ENCODE measurements around the gene SEC14L5.
"Not testable (repeated sequence)": the region's sequence is repeated elsewhere in the genome, so short reads cannot be mapped to it uniquely, and the experiment has no call there.

The SEC14L5 gene

DNA sequence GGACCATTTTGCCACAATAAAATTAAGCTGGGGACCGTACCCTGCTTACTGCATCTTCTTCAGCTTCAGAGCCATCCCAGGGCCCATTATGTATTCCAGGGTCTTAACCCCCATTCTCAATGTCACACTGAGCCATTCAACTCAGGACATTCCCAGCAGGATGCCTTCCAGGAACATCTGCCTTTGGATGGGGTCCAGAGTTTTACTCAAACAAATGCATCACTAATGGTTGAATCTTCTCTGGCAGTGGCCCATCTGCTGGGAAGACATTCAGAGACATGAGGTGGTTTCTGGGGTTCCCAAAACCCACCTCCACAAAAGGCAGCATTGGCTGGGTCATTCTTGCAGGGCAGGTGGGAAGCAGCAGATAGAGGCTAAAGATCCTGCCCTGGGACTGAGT lies 3.4 kb upstream of the SEC14L5 start:
- no peak overlapping the region for H3K4me3 ChIP-seq
- no peaks in the 10 kb centered on the region for H3K36me3 ChIP-seq (ENCODE audit: insufficient read depth, low read length)
- no peak overlapping the region for H3K27ac ChIP-seq
- no peak for TF ChIP-seq FOXP2 (optimal IDR thresholded peaks at IDR 0.05; ENCODE audit: control extremely low read depth, extremely low read length, insufficient read depth)
- TF ChIP-seq POLR2AphosphoS5 (IDR thresholded peaks at IDR 0.05; ENCODE audit: borderline replicate concordance, low read depth, low read length), result no peak
- no peak for TF ChIP-seq EZH2 (IDR thresholded peaks at IDR 0.05)
- no peak overlapping the region for H3K9ac ChIP-seq (ENCODE audit: insufficient read length)
- no peaks in the 10 kb centered on the region for H3K9me3 ChIP-seq (ENCODE audit: low read depth, low read length)
- no peak for DNase-seq (ENCODE audit: low read depth, low spot score)

DNA sequence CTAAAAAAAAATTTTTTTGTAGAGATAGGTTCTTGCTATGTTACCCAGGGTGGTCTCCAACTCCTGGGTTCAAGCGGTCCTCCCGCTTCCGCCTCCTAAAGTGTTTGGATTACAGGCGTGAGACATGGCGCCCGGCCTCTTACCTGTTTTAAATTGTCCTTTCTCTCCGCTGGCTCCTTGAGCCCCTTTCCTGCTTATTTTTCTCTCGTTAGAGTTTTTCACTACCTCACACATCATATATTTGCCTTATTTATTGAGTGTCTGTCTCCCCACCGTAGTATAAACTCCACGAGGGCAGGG lies 760 bp upstream of the SEC14L5 start:
- TF ChIP-seq FOXP2 (optimal IDR thresholded peaks at IDR 0.05; ENCODE audit: control extremely low read depth, extremely low read length, insufficient read depth) (no peak), EZH2 (IDR thresholded peaks at IDR 0.05) (no peak), POLR2AphosphoS5 (IDR thresholded peaks at IDR 0.05; ENCODE audit: borderline replicate concordance, low read depth, low read length) (no peak)
- DNase-seq (ENCODE audit: low read depth, low spot score), result no peak
- Histone ChIP-seq H3K4me3 (peak overlapping the region; percentile 74), H3K9ac (ENCODE audit: insufficient read length) (no peak overlapping the region), H3K27ac (no peak overlapping the region), H3K36me3 (ENCODE audit: insufficient read depth, low read length) (no peaks in the 10 kb centered on the region), H3K9me3 (ENCODE audit: low read depth, low read length) (no peaks in the 10 kb centered on the region)

DNA sequence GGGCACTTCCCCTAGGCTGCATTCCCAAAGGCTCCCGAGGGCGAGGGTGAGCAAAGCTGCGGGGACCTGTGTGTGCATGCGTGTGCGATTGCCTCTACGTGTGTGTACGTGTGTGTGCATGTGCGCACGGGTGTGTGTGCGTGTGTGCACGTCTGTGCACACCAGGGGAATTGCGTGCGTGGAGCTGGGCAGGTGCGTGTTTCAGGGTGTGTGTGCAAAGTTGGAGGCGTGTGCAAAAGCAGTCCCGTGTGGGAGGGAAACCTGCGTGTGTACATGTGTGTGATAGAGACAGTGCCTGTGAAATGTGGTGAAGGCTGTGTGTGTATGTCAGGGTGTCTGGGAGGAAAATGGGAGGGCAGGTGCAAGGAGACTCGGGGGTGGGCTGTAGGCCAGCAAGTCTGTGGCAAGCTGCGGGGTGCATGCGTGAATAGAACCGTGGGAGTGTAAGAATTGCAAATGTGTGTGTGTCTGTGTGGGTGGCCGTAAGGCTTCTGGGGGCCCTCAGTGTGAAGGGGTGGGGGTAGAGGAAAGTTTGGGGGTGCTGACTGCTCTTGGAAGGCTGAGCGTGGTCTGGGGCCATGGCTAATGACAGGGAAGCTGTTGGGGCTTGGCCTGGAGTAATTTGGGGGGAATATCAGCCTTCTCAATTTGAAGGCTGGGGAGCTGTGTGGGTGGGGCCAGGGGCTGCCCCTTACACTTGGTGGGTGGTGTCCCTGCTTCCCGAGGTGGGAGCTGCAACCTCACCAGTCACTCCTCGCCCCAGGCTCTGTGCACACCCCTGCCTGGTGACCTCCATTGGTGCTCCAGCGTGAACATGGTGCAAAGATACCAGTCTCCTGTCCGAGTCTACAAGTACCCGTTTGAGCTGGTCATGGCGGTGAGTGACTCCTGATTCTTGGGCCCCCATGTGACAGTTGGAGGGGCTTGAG lies 644 bp downstream of the SEC14L5 start:
- Histone ChIP-seq H3K4me3 (peak overlapping the region; percentile 64), H3K27ac (no peak overlapping the region), H3K9me3 (ENCODE audit: low read depth, low read length) (no peaks in the 10 kb centered on the region), H3K36me3 (ENCODE audit: insufficient read depth, low read length) (no peaks in the 10 kb centered on the region), H3K9ac (ENCODE audit: insufficient read length) (no peak overlapping the region)
- TF ChIP-seq POLR2AphosphoS5 (IDR thresholded peaks at IDR 0.05; ENCODE audit: borderline replicate concordance, low read depth, low read length), result no peak
- TF ChIP-seq FOXP2 (optimal IDR thresholded peaks at IDR 0.05; ENCODE audit: control extremely low read depth, extremely low read length, insufficient read depth), result no peak
- no peak for TF ChIP-seq EZH2 (IDR thresholded peaks at IDR 0.05)
- DNase-seq (ENCODE audit: low read depth, low spot score), result no peak

DNA sequence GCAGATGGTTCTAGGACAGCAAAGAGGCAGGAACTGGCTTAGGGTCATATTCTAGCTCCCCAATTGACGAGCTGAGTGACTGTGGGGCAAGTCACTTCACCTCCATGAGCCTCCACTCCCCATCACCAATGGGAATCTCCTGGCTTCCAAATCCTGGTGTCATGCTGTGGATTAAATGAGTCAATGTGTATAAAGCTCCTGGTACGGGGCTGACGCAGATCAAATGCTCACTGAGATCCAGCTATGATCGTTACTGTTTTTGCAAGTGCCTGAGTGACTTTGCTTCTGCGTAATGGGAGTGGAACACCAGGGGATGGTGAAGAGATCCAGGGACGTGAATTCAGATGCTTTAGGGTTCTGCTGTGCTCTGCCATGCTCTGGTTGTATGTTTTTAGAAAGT lies 2.4 kb downstream of the SEC14L5 start:
- no peaks in the 10 kb centered on the region for H3K36me3 ChIP-seq (ENCODE audit: insufficient read depth, low read length)
- no peak for DNase-seq (ENCODE audit: low read depth, low spot score)
- no peak overlapping the region for H3K9ac ChIP-seq (ENCODE audit: insufficient read length)
- no peaks in the 10 kb centered on the region for H3K9me3 ChIP-seq (ENCODE audit: low read depth, low read length)
- no peak for TF ChIP-seq EZH2 (IDR thresholded peaks at IDR 0.05)
- TF ChIP-seq FOXP2 (optimal IDR thresholded peaks at IDR 0.05; ENCODE audit: control extremely low read depth, extremely low read length, insufficient read depth), result no peak
- no peak for TF ChIP-seq POLR2AphosphoS5 (IDR thresholded peaks at IDR 0.05; ENCODE audit: borderline replicate concordance, low read depth, low read length)
- no peak overlapping the region for H3K27ac ChIP-seq
- no peak overlapping the region for H3K4me3 ChIP-seq

GRCh38 chr16:4962716-4963115 lies 4.6 kb downstream of the SEC14L5 start:
- DNase-seq (ENCODE audit: low read depth, low spot score), result no peak
- no peak overlapping the region for H3K4me3 ChIP-seq

GRCh38 chr16:4963527-4963926 lies 5.4 kb downstream of the SEC14L5 start:
- H3K36me3 ChIP-seq (ENCODE audit: insufficient read depth, low read length); H3K4me3 ChIP-seq; H3K9me3 ChIP-seq (ENCODE audit: low read depth, low read length); DNase-seq (ENCODE audit: low read depth, low spot score); H3K27ac ChIP-seq; H3K9ac ChIP-seq (ENCODE audit: insufficient read length): not testable (repeated sequence)

More at GRCh38 chr16:4962716-4963115, 4.6 kb downstream of the SEC14L5 start:
- no peak overlapping the region for H3K9ac ChIP-seq (ENCODE audit: insufficient read length)
- H3K36me3 ChIP-seq (ENCODE audit: insufficient read depth, low read length), result no peaks in the 10 kb centered on the region
- TF ChIP-seq POLR2AphosphoS5 (IDR thresholded peaks at IDR 0.05; ENCODE audit: borderline replicate concordance, low read depth, low read length) (no peak), EZH2 (IDR thresholded peaks at IDR 0.05) (no peak), FOXP2 (optimal IDR thresholded peaks at IDR 0.05; ENCODE audit: control extremely low read depth, extremely low read length, insufficient read depth) (no peak)
- no peaks in the 10 kb centered on the region for H3K9me3 ChIP-seq (ENCODE audit: low read depth, low read length)
- H3K27ac ChIP-seq, result no peak overlapping the region

GRCh38 chr16:4966736-4967453 lies 8.8 kb downstream of the SEC14L5 start:
- Histone ChIP-seq H3K9ac (ENCODE audit: insufficient read length) (no peak overlapping the region), H3K27ac (no peak overlapping the region), H3K36me3 (ENCODE audit: insufficient read depth, low read length) (no peaks in the 10 kb centered on the region), H3K4me3 (no peak overlapping the region), H3K9me3 (ENCODE audit: low read depth, low read length) (no peaks in the 10 kb centered on the region)
- no peak for DNase-seq (ENCODE audit: low read depth, low spot score)
- TF ChIP-seq POLR2AphosphoS5 (IDR thresholded peaks at IDR 0.05; ENCODE audit: borderline replicate concordance, low read depth, low read length) (no peak), FOXP2 (optimal IDR thresholded peaks at IDR 0.05; ENCODE audit: control extremely low read depth, extremely low read length, insufficient read depth) (no peak), EZH2 (IDR thresholded peaks at IDR 0.05) (no peak)

DNA sequence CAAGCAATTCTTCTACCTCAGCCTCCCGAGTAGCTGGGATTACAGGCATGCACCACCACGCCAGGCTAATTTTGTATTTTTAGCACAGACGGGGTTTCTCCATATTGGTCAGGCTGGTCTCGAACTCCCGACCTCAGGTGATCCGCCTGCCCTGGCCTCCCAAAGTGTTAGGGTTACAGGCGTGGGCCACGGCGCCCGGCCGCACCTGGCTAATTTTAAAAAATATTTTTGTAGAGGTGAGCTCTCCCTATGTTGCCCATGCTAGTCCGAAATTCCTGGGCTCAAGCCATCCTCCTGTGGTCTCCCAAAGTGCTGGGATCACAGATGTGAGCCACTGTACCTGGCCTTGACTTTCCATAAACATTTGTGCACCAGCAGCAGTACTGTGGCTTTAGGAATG lies 10.1 kb downstream of the SEC14L5 start:
- not testable (repeated sequence) for H3K9ac ChIP-seq (ENCODE audit: insufficient read length); H3K36me3 ChIP-seq (ENCODE audit: insufficient read depth, low read length); DNase-seq (ENCODE audit: low read depth, low spot score); H3K9me3 ChIP-seq (ENCODE audit: low read depth, low read length); H3K27ac ChIP-seq; H3K4me3 ChIP-seq

Measured in SK-N-MC (cell line).